ENCODE data around the gene BACH2. TPM values are rescaled to one million over a fixed set of nuclear protein-coding genes. Genes with fewer than 3 reads are reported as not detected.
"Not testable (repeated sequence)": the region's sequence is repeated elsewhere in the genome, so short reads cannot be mapped to it uniquely, and the experiment has no call there.

BACH2 gene
- total and polyA plus RNA-seq, 2 donors (not counting 1 experiment from before 2014, with no cell fraction given): 2.2 to 2.6 TPM

DNA sequence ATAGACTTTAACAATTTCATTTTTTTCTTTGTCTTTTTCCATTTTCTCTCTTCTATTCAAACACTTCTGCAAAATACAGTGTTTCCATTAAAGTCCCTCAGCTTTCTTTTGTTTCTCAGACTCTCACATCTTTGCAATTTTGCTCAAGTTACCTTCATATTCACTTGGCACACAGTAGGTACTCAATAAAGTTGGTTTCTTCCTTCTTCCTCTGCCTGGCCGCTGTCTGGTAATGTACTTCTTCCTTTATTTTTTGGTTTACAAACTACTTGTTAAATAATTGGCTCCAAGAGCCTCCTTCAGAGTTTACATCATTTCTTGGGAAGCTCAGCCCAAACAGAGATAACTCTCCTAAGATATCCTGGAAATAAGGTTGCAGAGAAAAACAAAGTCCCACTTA is 321.3 kb downstream of the BACH2 start:
- H2AFZ ChIP-seq (ENCODE audit: low read length): no peak overlapping the region
- no peak overlapping the region for H3K4me2 ChIP-seq (ENCODE audit: extremely low read depth, insufficient read depth, low read length)
- no peaks in the 10 kb centered on the region for H4K20me1 ChIP-seq (ENCODE audit: control insufficient read depth, extremely low read depth, insufficient read depth, low read length)
- no peaks in the 10 kb centered on the region for H3K9me3 ChIP-seq (ENCODE audit: control insufficient read depth, insufficient read depth, low read depth, low read length)
- no peaks in the 10 kb centered on the region for H3K79me2 ChIP-seq (ENCODE audit: control insufficient read depth, insufficient read depth, low read length)
- H3K27ac ChIP-seq (ENCODE audit: insufficient read depth, low read length): no peak overlapping the region
- no peaks in the 10 kb centered on the region for H3K27me3 ChIP-seq (ENCODE audit: control insufficient read depth, insufficient read depth, low read length)
- no peak overlapping the region for H3K9ac ChIP-seq (ENCODE audit: insufficient read depth, low read length)
- H3K36me3 ChIP-seq (ENCODE audit: control insufficient read depth, insufficient read depth, low read length): no peaks in the 10 kb centered on the region
- no peak overlapping the region for H3K4me3 ChIP-seq (replicated peaks in 1 of 4; ENCODE audit: control extremely low read depth in 1 of 4, insufficient read depth in 1 of 4, low read depth in 3 of 4, low read length in 4 of 4)
- no peak for DNase-seq (ENCODE audit: low read depth in 2 of 2)
- H3K4me1 ChIP-seq (ENCODE audit: control insufficient read depth, extremely low read depth, insufficient read depth, low read length): peaks cover 5% of the 10 kb centered on the region
- TF ChIP-seq, protein P1, sequence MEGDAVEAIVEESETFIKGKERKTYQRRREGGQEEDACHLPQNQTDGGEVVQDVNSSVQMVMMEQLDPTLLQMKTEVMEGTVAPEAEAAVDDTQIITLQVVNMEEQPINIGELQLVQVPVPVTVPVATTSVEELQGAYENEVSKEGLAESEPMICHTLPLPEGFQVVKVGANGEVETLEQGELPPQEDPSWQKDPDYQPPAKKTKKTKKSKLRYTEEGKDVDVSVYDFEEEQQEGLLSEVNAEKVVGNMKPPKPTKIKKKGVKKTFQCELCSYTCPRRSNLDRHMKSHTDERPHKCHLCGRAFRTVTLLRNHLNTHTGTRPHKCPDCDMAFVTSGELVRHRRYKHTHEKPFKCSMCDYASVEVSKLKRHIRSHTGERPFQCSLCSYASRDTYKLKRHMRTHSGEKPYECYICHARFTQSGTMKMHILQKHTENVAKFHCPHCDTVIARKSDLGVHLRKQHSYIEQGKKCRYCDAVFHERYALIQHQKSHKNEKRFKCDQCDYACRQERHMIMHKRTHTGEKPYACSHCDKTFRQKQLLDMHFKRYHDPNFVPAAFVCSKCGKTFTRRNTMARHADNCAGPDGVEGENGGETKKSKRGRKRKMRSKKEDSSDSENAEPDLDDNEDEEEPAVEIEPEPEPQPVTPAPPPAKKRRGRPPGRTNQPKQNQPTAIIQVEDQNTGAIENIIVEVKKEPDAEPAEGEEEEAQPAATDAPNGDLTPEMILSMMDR (conservative IDR thresholded peaks at IDR 0.05 in 1 of 2, IDR thresholded peaks at IDR 0.05 in 1 of 2; ENCODE audit: low read depth in 1 of 2, low read length in 2 of 2): no peak
- no peak for TF ChIP-seq EZH2 (IDR thresholded peaks at IDR 0.05; ENCODE audit: low read length, missing control alignments)

DNA sequence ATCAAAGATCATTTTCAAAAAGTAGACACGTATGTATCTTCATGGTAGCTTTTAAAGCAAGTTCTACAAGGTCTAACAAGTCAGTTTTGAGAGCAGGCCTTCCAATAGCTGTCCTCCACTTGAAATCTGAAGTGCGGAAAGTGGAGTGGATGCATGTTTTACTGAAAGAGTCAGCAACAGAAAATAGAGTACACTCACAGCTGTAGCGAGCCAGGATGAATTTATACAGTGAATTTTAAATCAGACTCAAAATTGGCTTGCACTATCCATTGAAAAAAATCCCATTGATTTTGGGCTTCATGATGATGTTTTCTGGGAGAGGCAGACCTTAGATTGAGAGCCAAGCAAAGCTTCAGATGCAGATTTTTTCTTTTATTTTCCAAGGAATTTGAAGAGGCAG is 321.8 kb downstream of the BACH2 start:
- no peaks in the 10 kb centered on the region for H3K79me2 ChIP-seq (ENCODE audit: control insufficient read depth, insufficient read depth, low read length)
- H3K4me2 ChIP-seq (ENCODE audit: extremely low read depth, insufficient read depth, low read length): no peak overlapping the region
- peaks cover 5% of the 10 kb centered on the region for H3K4me1 ChIP-seq (ENCODE audit: control insufficient read depth, extremely low read depth, insufficient read depth, low read length)
- no peaks in the 10 kb centered on the region for H4K20me1 ChIP-seq (ENCODE audit: control insufficient read depth, extremely low read depth, insufficient read depth, low read length)
- no peak overlapping the region for H3K27ac ChIP-seq (ENCODE audit: insufficient read depth, low read length)
- H3K27me3 ChIP-seq (ENCODE audit: control insufficient read depth, insufficient read depth, low read length): no peaks in the 10 kb centered on the region
- H3K36me3 ChIP-seq (ENCODE audit: control insufficient read depth, insufficient read depth, low read length): no peaks in the 10 kb centered on the region
- H3K9me3 ChIP-seq (ENCODE audit: control insufficient read depth, insufficient read depth, low read depth, low read length): no peaks in the 10 kb centered on the region
- TF ChIP-seq EZH2 (IDR thresholded peaks at IDR 0.05; ENCODE audit: low read length, missing control alignments): no peak
- TF ChIP-seq, protein P1 (conservative IDR thresholded peaks at IDR 0.05 in 1 of 2, IDR thresholded peaks at IDR 0.05 in 1 of 2; ENCODE audit: low read depth in 1 of 2, low read length in 2 of 2): no peak
- no peak overlapping the region for H3K4me3 ChIP-seq (replicated peaks in 1 of 4; ENCODE audit: control extremely low read depth in 1 of 4, insufficient read depth in 1 of 4, low read depth in 3 of 4, low read length in 4 of 4)
- peak in 1 of 2 donors; percentile 18 for DNase-seq (ENCODE audit: low read depth in 2 of 2)
- H3K9ac ChIP-seq (ENCODE audit: insufficient read depth, low read length): no peak overlapping the region
- no peak overlapping the region for H2AFZ ChIP-seq (ENCODE audit: low read length)

DNA sequence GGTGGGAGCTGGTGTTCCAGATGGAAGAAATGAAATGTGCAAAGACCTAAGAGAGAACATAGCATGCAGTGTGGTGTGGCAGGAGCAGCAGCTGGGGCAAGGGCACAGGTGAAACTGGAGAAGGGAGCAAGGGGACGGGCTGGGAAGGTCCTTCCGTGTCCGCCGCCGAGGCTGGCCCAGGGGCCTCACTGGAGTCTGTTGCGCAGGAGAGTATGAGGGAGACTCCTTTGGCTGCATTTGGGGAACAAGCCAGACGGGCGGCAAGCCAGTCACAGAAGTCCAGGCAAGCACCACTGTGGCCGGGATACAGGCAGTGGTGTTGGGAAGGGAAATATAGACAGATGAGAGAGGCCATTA is 324.6 kb downstream of the BACH2 start:
- Histone ChIP-seq H3K9ac (ENCODE audit: insufficient read depth, low read length) (no peak overlapping the region), H3K9me3 (ENCODE audit: control insufficient read depth, insufficient read depth, low read depth, low read length) (no peaks in the 10 kb centered on the region), H2AFZ (ENCODE audit: low read length) (no peak overlapping the region), H3K4me2 (ENCODE audit: extremely low read depth, insufficient read depth, low read length) (no peak overlapping the region), H3K27ac (ENCODE audit: insufficient read depth, low read length) (no peak overlapping the region), H3K36me3 (ENCODE audit: control insufficient read depth, insufficient read depth, low read length) (no peaks in the 10 kb centered on the region), H3K4me3 (replicated peaks in 1 of 4; ENCODE audit: control extremely low read depth in 1 of 4, insufficient read depth in 1 of 4, low read depth in 3 of 4, low read length in 4 of 4) (no peak overlapping the region), H4K20me1 (ENCODE audit: control insufficient read depth, extremely low read depth, insufficient read depth, low read length) (no peaks in the 10 kb centered on the region), H3K4me1 (ENCODE audit: control insufficient read depth, extremely low read depth, insufficient read depth, low read length) (no peaks in the 10 kb centered on the region), H3K79me2 (ENCODE audit: control insufficient read depth, insufficient read depth, low read length) (no peaks in the 10 kb centered on the region), H3K27me3 (ENCODE audit: control insufficient read depth, insufficient read depth, low read length) (no peaks in the 10 kb centered on the region)
- TF ChIP-seq, protein P1 (conservative IDR thresholded peaks at IDR 0.05 in 1 of 2, IDR thresholded peaks at IDR 0.05 in 1 of 2; ENCODE audit: low read depth in 1 of 2, low read length in 2 of 2): no peak
- no peak for DNase-seq (ENCODE audit: low read depth in 2 of 2)

GRCh38 chr6:89971338-89972024 is 325.2 kb downstream of the BACH2 start:
- H3K4me3 ChIP-seq (replicated peaks in 1 of 4; ENCODE audit: control extremely low read depth in 1 of 4, insufficient read depth in 1 of 4, low read depth in 3 of 4, low read length in 4 of 4); H3K79me2 ChIP-seq (ENCODE audit: control insufficient read depth, insufficient read depth, low read length); H3K27me3 ChIP-seq (ENCODE audit: control insufficient read depth, insufficient read depth, low read length); H3K4me2 ChIP-seq (ENCODE audit: extremely low read depth, insufficient read depth, low read length); H2AFZ ChIP-seq (ENCODE audit: low read length); H3K27ac ChIP-seq (ENCODE audit: insufficient read depth, low read length); H3K36me3 ChIP-seq (ENCODE audit: control insufficient read depth, insufficient read depth, low read length); H3K9me3 ChIP-seq (ENCODE audit: control insufficient read depth, insufficient read depth, low read depth, low read length); H3K9ac ChIP-seq (ENCODE audit: insufficient read depth, low read length); DNase-seq (ENCODE audit: low read depth in 2 of 2); H4K20me1 ChIP-seq (ENCODE audit: control insufficient read depth, extremely low read depth, insufficient read depth, low read length); H3K4me1 ChIP-seq (ENCODE audit: control insufficient read depth, extremely low read depth, insufficient read depth, low read length): not testable (repeated sequence)

Data from fibroblast of lung (primary cell).